Karpas-422 (cell line): ENCODE data around the gene TTLL10. TPM values are rescaled to one million over a fixed set of nuclear protein-coding genes. Genes with fewer than 3 reads are reported as not detected.

ENCODE experiments used
- DNase-seq: peaks from one replicate; pipeline ENCODE4 v3.0.0-alpha.2; 2015
- H2AFZ ChIP-seq: fragments of 200-600 bp; sonication (generic); 2 replicates; pipeline ENCODE4 v1.6.1; 2014; ENCODE audit warnings: antibody characterized with exemption, low read length, mixed read lengths
- H3K27ac ChIP-seq: fragments of 200-600 bp; sonication (generic); 2 replicates; pipeline ENCODE4 v1.5.1; 2014; ENCODE audit warnings: mild to moderate bottlenecking, low read length, moderate library complexity
- H3K27me3 ChIP-seq: fragments of 200-600 bp; sonication (generic); 2 replicates; pipeline ENCODE4 v1.6.1; 2014; ENCODE audit warnings: low read length, mixed read lengths
- H3K36me3 ChIP-seq: fragments of 200-600 bp; sonication (generic); 2 replicates; pipeline ENCODE4 v1.6.1; 2014; ENCODE audit warnings: low read length, mixed read lengths; ENCODE audit not compliant: insufficient read depth
- H3K4me1 ChIP-seq: fragments of 200-600 bp; sonication (generic); 2 replicates; pipeline ENCODE4 v1.6.1; 2014; ENCODE audit warnings: mild to moderate bottlenecking, low read length, mixed read lengths
- H3K4me2 ChIP-seq: fragments of 200-600 bp; sonication (generic); 2 replicates; pipeline ENCODE4 v1.6.1; 2014; ENCODE audit warnings: low read length, low read depth, mild to moderate bottlenecking; ENCODE audit not compliant: poor library complexity, severe bottlenecking
- H3K4me3 ChIP-seq: fragments of 200-600 bp; sonication (generic); 2 replicates; pipeline ENCODE4 v1.5.1; 2014; ENCODE audit warnings: mild to moderate bottlenecking, antibody characterized with exemption, low read length, mixed read lengths
- H3K79me2 ChIP-seq: fragments of 200-600 bp; sonication (generic); 2 replicates; pipeline ENCODE4 v1.6.1; 2014; ENCODE audit warnings: mild to moderate bottlenecking, low read length, mixed read lengths
- H3K9ac ChIP-seq: fragments of 200-600 bp; sonication (generic); 2 replicates; pipeline ENCODE4 v1.6.0; 2014; ENCODE audit warnings: low read length
- H3K9me2 ChIP-seq: fragments of 200-600 bp; sonication (generic), shearing (Covaris generic); replicated peaks from 2 replicates; pipeline ENCODE4 v1.6.0; 2014; ENCODE audit warnings: mild to moderate bottlenecking, low read length, moderate library complexity; ENCODE audit not compliant: insufficient read depth
- H3K9me3 ChIP-seq: fragments of 300-700, 200-600 bp; sonication (generic); 2 replicates; pipeline ENCODE4 v1.6.1; 2014; ENCODE audit warnings: low read length, mixed read lengths
- H4K20me1 ChIP-seq: fragments of 200-600 bp; sonication (generic); 2 replicates; pipeline ENCODE4 v1.6.1; 2014; ENCODE audit warnings: mild to moderate bottlenecking, antibody characterized with exemption, low read length, low read depth; ENCODE audit not compliant: insufficient read depth
- total RNA-seq: library from RNA; depleted of rRNA; stranded (reverse); fragments of >200 nt; shearing (Covaris generic); gene quantifications from 2 replicates; pipeline ENCODE4 v1.2.3, GENCODE V29; 2014; ENCODE audit warnings: low replicate concordance

TTLL10 gene
- total RNA-seq, 1 experiment from 2014 or later = not detected

GRCh38 chr1:1206376-1206965 is 32.8 kb downstream of the TTLL10 start, which contains the start of gene TNFRSF18:
TNFRSF18 (minus strand) TSS chr1:1206592; CDS start chr1:1206571, 21 bp downstream.
- peaks cover 29% of the 10 kb centered on the region for H3K4me1 ChIP-seq
- no peaks in the 10 kb centered on the region for H3K27me3 ChIP-seq
- peak within 1 kb of the TSS; percentile 35; the same call in 1 of the 2 replicates for H3K9ac ChIP-seq
- H3K9me2 ChIP-seq = no peaks in the 10 kb centered on the region
- H4K20me1 ChIP-seq = peaks cover 18% of the 10 kb centered on the region; the same call in 1 of the 2 replicates
- peak; percentile 71 for DNase-seq
- H3K27ac ChIP-seq = no peak within 1 kb of the TSS
- peak within 1 kb of the TSS; percentile 70 for H3K4me2 ChIP-seq
- H3K9me3 ChIP-seq = no peaks in the 10 kb centered on the region
- H3K36me3 ChIP-seq = no peaks in the 10 kb centered on the region
- no peaks in the 10 kb centered on the region for H3K79me2 ChIP-seq
- H2AFZ ChIP-seq = peak within 1 kb of the TSS; percentile 30; the same call in 1 of the 2 replicates
- peak within 1 kb of the TSS; percentile 53 for H3K4me3 ChIP-seq

- no peak overlapping the region for H2AFZ ChIP-seq
- H3K4me1 ChIP-seq = peaks cover 29% of the 10 kb centered on the region
- peaks cover 18% of the 10 kb centered on the region; the same call in 1 of the 2 replicates for H4K20me1 ChIP-seq
- no peak for DNase-seq
- no peaks in the 10 kb centered on the region for H3K27me3 ChIP-seq
- no peaks in the 10 kb centered on the region for H3K36me3 ChIP-seq
- no peaks in the 10 kb centered on the region for H3K9me2 ChIP-seq
- H3K4me2 ChIP-seq = peak overlapping the region; percentile 70
- no peak overlapping the region for H3K9ac ChIP-seq
- H3K79me2 ChIP-seq = no peaks in the 10 kb centered on the region
- H3K27ac ChIP-seq = no peak overlapping the region
- H3K4me3 ChIP-seq = peak overlapping the region; percentile 53; the same call in 1 of the 2 replicates
- H3K9me3 ChIP-seq = no peaks in the 10 kb centered on the region
These were observed 33.4 kb downstream of the TTLL10 start for GRCh38 chr1:1206966-1207531.

GRCh38 chr1:1207571-1207892 is 33.9 kb downstream of the TTLL10 start:
- Histone ChIP-seq H3K79me2 (no peaks in the 10 kb centered on the region), H4K20me1 (peaks cover 18% of the 10 kb centered on the region; the same call in 1 of the 2 replicates), H3K9ac (no peak overlapping the region), H3K4me1 (peaks cover 29% of the 10 kb centered on the region), H3K4me3 (no peak overlapping the region), H3K27me3 (no peaks in the 10 kb centered on the region), H3K36me3 (no peaks in the 10 kb centered on the region), H2AFZ (no peak overlapping the region), H3K4me2 (no peak overlapping the region), H3K9me2 (no peaks in the 10 kb centered on the region), H3K27ac (no peak overlapping the region), H3K9me3 (no peaks in the 10 kb centered on the region)
- no peak for DNase-seq

- no peaks in the 10 kb centered on the region for H3K36me3 ChIP-seq
- no peaks in the 10 kb centered on the region for H3K27me3 ChIP-seq
- H3K9ac ChIP-seq = no peak overlapping the region
- H2AFZ ChIP-seq = no peak overlapping the region
- peak; percentile 57 for DNase-seq
- H3K9me2 ChIP-seq = no peaks in the 10 kb centered on the region
- no peak overlapping the region for H3K4me2 ChIP-seq
- no peak overlapping the region for H3K27ac ChIP-seq
- H3K4me3 ChIP-seq = no peak overlapping the region
- peaks cover 18% of the 10 kb centered on the region; the same call in 1 of the 2 replicates for H4K20me1 ChIP-seq
- H3K4me1 ChIP-seq = peaks cover 29% of the 10 kb centered on the region
- no peaks in the 10 kb centered on the region for H3K9me3 ChIP-seq
- H3K79me2 ChIP-seq = no peaks in the 10 kb centered on the region
These were observed 35.2 kb downstream of the TTLL10 start for GRCh38 chr1:1208713-1209433.

- Histone ChIP-seq H3K9ac (no peak overlapping the region), H3K9me2 (no peaks in the 10 kb centered on the region), H3K27ac (no peak overlapping the region), H3K27me3 (no peaks in the 10 kb centered on the region), H3K4me1 (peaks cover 24% of the 10 kb centered on the region), H3K36me3 (no peaks in the 10 kb centered on the region), H3K9me3 (no peaks in the 10 kb centered on the region), H3K79me2 (no peaks in the 10 kb centered on the region), H2AFZ (no peak overlapping the region), H3K4me2 (no peak overlapping the region), H4K20me1 (peaks cover 29% of the 10 kb centered on the region; the same call in 1 of the 2 replicates), H3K4me3 (no peak overlapping the region)
- no peak for DNase-seq
These were observed 37.3 kb downstream of the TTLL10 start for GRCh38 chr1:1210726-1211540.

- Histone ChIP-seq H3K4me2 (no peak overlapping the region), H3K9me2 (no peaks in the 10 kb centered on the region), H3K79me2 (no peaks in the 10 kb centered on the region), H3K4me1 (peaks cover 16% of the 10 kb centered on the region), H3K27me3 (no peaks in the 10 kb centered on the region), H3K9me3 (no peaks in the 10 kb centered on the region), H3K4me3 (no peak overlapping the region), H3K9ac (no peak overlapping the region), H3K27ac (no peak overlapping the region), H2AFZ (no peak overlapping the region), H4K20me1 (peaks cover 29% of the 10 kb centered on the region; the same call in 1 of the 2 replicates), H3K36me3 (no peaks in the 10 kb centered on the region)
- no peak for DNase-seq
These were observed 38.1 kb downstream of the TTLL10 start for GRCh38 chr1:1211541-1212441.

- no peaks in the 10 kb centered on the region for H3K27me3 ChIP-seq
- H3K4me2 ChIP-seq = no peak overlapping the region
- H4K20me1 ChIP-seq = peaks cover 20% of the 10 kb centered on the region; the same call in 1 of the 2 replicates
- H3K27ac ChIP-seq = no peak overlapping the region
- no peak overlapping the region for H3K9ac ChIP-seq
- no peaks in the 10 kb centered on the region for H3K79me2 ChIP-seq
- no peaks in the 10 kb centered on the region for H3K9me2 ChIP-seq
- no peak overlapping the region for H2AFZ ChIP-seq
- no peaks in the 10 kb centered on the region for H3K36me3 ChIP-seq
- DNase-seq = no peak
- H3K4me1 ChIP-seq = peaks cover 11% of the 10 kb centered on the region
- no peak overlapping the region for H3K4me3 ChIP-seq
- no peaks in the 10 kb centered on the region for H3K9me3 ChIP-seq
These were observed 39.2 kb downstream of the TTLL10 start for GRCh38 chr1:1212780-1213344.
